ENCODE measurements around the gene CFL2.

- TF ChIP-seq SUZ12 (IDR thresholded peaks at IDR 0.05; ENCODE audit: extremely low read depth, insufficient read depth, insufficient read length): no peak
- no peak for TF ChIP-seq ZNF274 (IDR thresholded peaks at IDR 0.05; ENCODE audit: low read depth, low read length)
Observed at GRCh38 chr14:34742270-34743115, 28.1 kb upstream of the CFL2 start.

All from NT2/D1 (cell line).